H9 (cell line): Measurements from ENCODE around the gene STN1. TPM values are rescaled to one million over a fixed set of nuclear protein-coding genes. Genes with fewer than 3 reads are reported as not detected.

Experiments
- DNase-seq: peaks from one replicate; pipeline ENCODE4 v3.0.0-alpha.2; 2017
- H2AFZ ChIP-seq: one replicate; pipeline ENCODE4 v1.6.1; 2013; ENCODE audit warnings: mild to moderate bottlenecking, low read length, control low read depth, moderate library complexity
- H2AK5ac ChIP-seq: 2 replicates; pipeline ENCODE4 v1.6.1; 2013; ENCODE audit warnings: low read length, control low read depth, mixed read lengths; ENCODE audit not compliant: insufficient read length
- H2BK120ac ChIP-seq: one replicate; pipeline ENCODE4 v1.6.1; 2013; ENCODE audit warnings: low read depth, mild to moderate bottlenecking, low read length, control low read depth, inconsistent platforms; ENCODE audit not compliant: poor library complexity, severe bottlenecking
- H2BK12ac ChIP-seq: 2 replicates; pipeline ENCODE4 v1.6.1; 2013; ENCODE audit warnings: low read length, control low read depth, mixed read lengths, low read depth; ENCODE audit not compliant: insufficient read length
- H2BK15ac ChIP-seq: 2 replicates; pipeline ENCODE4 v1.6.1; 2013; ENCODE audit warnings: low read depth, low read length, control low read depth
- H2BK20ac ChIP-seq: one replicate; pipeline ENCODE4 v1.6.1; 2013; ENCODE audit warnings: low read depth, mild to moderate bottlenecking, low read length, control low read depth, inconsistent platforms; ENCODE audit not compliant: poor library complexity, severe bottlenecking
- H2BK5ac ChIP-seq: 2 replicates; pipeline ENCODE4 v1.6.1; 2013; ENCODE audit warnings: low read length, control low read depth, mixed read lengths; ENCODE audit not compliant: insufficient read length
- H3K14ac ChIP-seq: 2 replicates; pipeline ENCODE4 v1.6.1; 2013; ENCODE audit warnings: low read length, control low read depth; ENCODE audit not compliant: insufficient read depth
- H3K18ac ChIP-seq: 2 replicates; pipeline ENCODE4 v1.6.1; 2013; ENCODE audit warnings: low read depth, mild to moderate bottlenecking, mixed read lengths, low read length, control low read depth; ENCODE audit not compliant: insufficient read length
- H3K23ac ChIP-seq: 2 replicates; pipeline ENCODE4 v1.6.1; 2013; ENCODE audit warnings: low read length, control low read depth, mixed read lengths, low read depth; ENCODE audit not compliant: insufficient read length
- H3K23me2 ChIP-seq: 2 replicates; pipeline ENCODE4 v1.6.1; 2013; ENCODE audit warnings: low read depth, mild to moderate bottlenecking, mixed read lengths, low read length, control low read depth; ENCODE audit not compliant: insufficient read length, poor library complexity, severe bottlenecking
- H3K27ac ChIP-seq: 2 replicates; pipeline ENCODE4 v1.5.1; 2013; ENCODE audit warnings: low read length, control low read depth, mixed read lengths, low read depth; ENCODE audit not compliant: insufficient read length
- H3K27me3 ChIP-seq: 2 replicates; pipeline ENCODE4 v1.6.1; 2013; ENCODE audit warnings: low read length, control low read depth, inconsistent platforms; ENCODE audit not compliant: insufficient read depth
- H3K4ac ChIP-seq: 2 replicates; pipeline ENCODE4 v1.6.1; 2013; ENCODE audit warnings: low read depth, mild to moderate bottlenecking, control low read depth, inconsistent platforms, low read length, moderate library complexity
- H3K4me1 ChIP-seq: 2 replicates; pipeline ENCODE4 v1.6.1; 2013; ENCODE audit warnings: low read length, control low read depth, inconsistent platforms; ENCODE audit not compliant: insufficient read depth
- H3K4me2 ChIP-seq: 2 replicates; pipeline ENCODE4 v1.6.1; 2013; ENCODE audit warnings: low read length, control low read depth, mixed read lengths; ENCODE audit not compliant: insufficient read length, insufficient read depth
- H3K56ac ChIP-seq: 2 replicates; pipeline ENCODE4 v1.6.1; 2013; ENCODE audit warnings: low read depth, mild to moderate bottlenecking, mixed read lengths, low read length, control low read depth; ENCODE audit not compliant: insufficient read length
- H3K79me1 ChIP-seq: 2 replicates; pipeline ENCODE4 v1.6.1; 2013; ENCODE audit warnings: low read depth, mild to moderate bottlenecking, moderate library complexity, low read length, control low read depth, inconsistent platforms; ENCODE audit not compliant: insufficient read depth, poor library complexity, severe bottlenecking
- H3K79me2 ChIP-seq: 2 replicates; pipeline ENCODE4 v1.6.1; 2013; ENCODE audit warnings: low read length, control low read depth, inconsistent platforms; ENCODE audit not compliant: insufficient read depth
- H3K9ac ChIP-seq: 2 replicates; pipeline ENCODE4 v1.6.1; 2013; ENCODE audit warnings: low read length, control low read depth, mixed read lengths; ENCODE audit not compliant: insufficient read length; ENCODE audit errors: extremely low read depth
- H3K9me3 ChIP-seq: one replicate; pipeline ENCODE4 v1.6.1; 2013; ENCODE audit warnings: low read depth, low read length, inconsistent platforms; ENCODE audit not compliant: control insufficient read depth
- H3T11ph ChIP-seq: one replicate; pipeline ENCODE4 v1.6.1; 2013; ENCODE audit warnings: mild to moderate bottlenecking, low read length, control low read depth, inconsistent platforms
- H4K20me1 ChIP-seq: one replicate; pipeline ENCODE4 v1.6.1; 2013; ENCODE audit not compliant: control insufficient read depth, insufficient read length, insufficient read depth
- H4K5ac ChIP-seq: 2 replicates; pipeline ENCODE4 v1.6.1; 2013; ENCODE audit warnings: low read depth, mild to moderate bottlenecking, mixed read lengths, low read length, control low read depth; ENCODE audit not compliant: insufficient read length
- H4K8ac ChIP-seq: replicated peaks from 2 replicates; pipeline ENCODE4 v1.6.1; 2013; ENCODE audit warnings: low read length, control low read depth, mixed read lengths, low read depth; ENCODE audit not compliant: insufficient read length
- H4K91ac ChIP-seq: 2 replicates; pipeline ENCODE4 v1.6.1; 2013; ENCODE audit warnings: low read depth, mild to moderate bottlenecking, moderate library complexity, mixed read lengths, low read length, control low read depth; ENCODE audit not compliant: insufficient read length
- H3K27ac Mint-ChIP-seq, 3 experiments: 2 replicates in 2 of 3; 3 replicates in 1 of 3; pipeline ENCODE4 v1.8.0; 2020 to 2021; ENCODE audit warnings: mixed read lengths in 3 of 3, mild to moderate bottlenecking in 1 of 3, moderate library complexity in 1 of 3
- H3K27me3 Mint-ChIP-seq: 2 replicates; pipeline ENCODE4 v1.8.0; 2021; ENCODE audit warnings: low read depth, mild to moderate bottlenecking, moderate library complexity, mixed read lengths
- H3K36me3 Mint-ChIP-seq, 3 experiments: 2 replicates in 2 of 3; 3 replicates in 1 of 3; pipeline ENCODE4 v1.8.0; 2020 to 2021; ENCODE audit warnings: low read depth in 3 of 3, mixed read lengths in 3 of 3; ENCODE audit not compliant: insufficient read depth in 1 of 3
- H3K4me1 Mint-ChIP-seq, 2 experiments: 2 replicates each; pipeline ENCODE4 v1.8.0; 2020; ENCODE audit warnings: mixed read lengths in 2 of 2
- H3K4me3 Mint-ChIP-seq, 2 experiments: 2 replicates in 1 of 2; 3 replicates in 1 of 2; pipeline ENCODE4 v1.8.0; 2020 to 2021; ENCODE audit warnings: mild to moderate bottlenecking in 2 of 2, mixed read lengths in 2 of 2, moderate library complexity in 1 of 2
- H3K9me3 Mint-ChIP-seq, 2 experiments: 2 replicates in 1 of 2; 3 replicates in 1 of 2; pipeline ENCODE4 v1.8.0; 2020; ENCODE audit warnings: mild to moderate bottlenecking in 2 of 2, mixed read lengths in 2 of 2, moderate library complexity in 1 of 2
- WGBS: extraction: QIAGEN DNeasy Blood & Tissue Kit; methylation state at CpG from one replicate; pipeline ENCODE4 v1.1.7; 2013; ENCODE audit warnings: missing lambda C conversion rate, low lambda C conversion rate, mixed read lengths; ENCODE audit not compliant: insufficient read length; ENCODE audit errors: extremely low coverage; 5-methylcytosine and 5-hydroxymethylcytosine counted together
- total RNA-seq: library from RNA; stranded (reverse); gene quantifications from 2 replicates; pipeline ENCODE4 v1.2.1, GENCODE V29; 2021
- TF ChIP-seq, protein P1 (sequence below): fragments of 200-600 bp; sonication (generic); conservative IDR thresholded peaks from 3 replicates; pipeline ENCODE4 v1.8.0; 2021; ENCODE audit warnings: antibody characterized with exemption, mild to moderate bottlenecking

STN1 gene
- total RNA-seq, 1 experiment from 2014 or later: 11.3 TPM

DNA sequence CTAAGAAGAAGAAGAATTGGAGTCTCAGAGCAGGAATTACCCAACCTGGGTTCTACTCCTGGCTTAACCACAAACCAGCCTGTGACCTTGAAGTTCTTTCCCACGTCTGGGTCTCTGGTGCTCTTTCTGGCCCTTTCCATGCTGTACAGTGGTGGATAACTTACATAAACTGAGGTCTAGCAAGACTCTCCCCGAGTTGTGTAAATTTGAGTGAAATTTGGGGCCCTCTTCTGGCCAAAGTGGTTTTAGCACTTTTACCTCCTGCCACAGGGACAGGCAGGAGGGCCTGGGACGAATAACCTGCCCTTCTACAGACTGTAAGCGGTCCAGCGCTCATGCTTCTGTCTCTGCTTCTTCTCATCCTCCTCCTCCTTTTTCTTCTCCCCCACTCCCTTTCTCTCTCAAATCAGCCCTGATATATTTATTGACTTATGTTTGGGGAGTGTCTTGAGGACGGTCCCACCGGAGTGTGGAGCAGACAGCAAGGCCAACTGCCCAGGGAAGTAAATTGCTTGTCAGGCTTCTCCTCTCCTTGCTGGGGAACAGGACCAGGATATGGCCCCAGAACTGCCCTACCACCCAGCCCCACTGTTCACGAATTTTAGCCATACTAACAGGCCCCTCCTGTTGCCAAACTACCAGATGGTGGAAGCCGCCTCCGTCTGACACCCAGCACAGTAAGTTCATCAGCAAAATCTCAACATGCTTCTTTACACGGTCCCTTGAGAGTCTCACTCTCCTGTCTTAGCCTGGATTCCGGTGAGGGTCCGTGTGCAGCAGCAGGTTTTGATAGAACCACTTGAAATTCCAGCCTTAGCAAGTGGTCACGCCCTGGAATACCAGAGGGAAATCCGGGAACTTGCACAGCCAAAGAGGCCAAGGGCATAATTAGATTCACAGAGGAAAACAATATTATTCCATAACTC lies 58.6 kb downstream of the STN1 start:
- H2AK5ac ChIP-seq: no peak overlapping the region
- no peak overlapping the region for H3K56ac ChIP-seq
- no peak overlapping the region for H4K8ac ChIP-seq
- H3K9ac ChIP-seq: no peak overlapping the region
- no peak overlapping the region for H3K4ac ChIP-seq
- H3K4me1 Mint-ChIP-seq: peaks cover 12 to 18% of the 10 kb centered on the region in 2 experiments
- no peak overlapping the region for H3K18ac ChIP-seq
- no peak overlapping the region for H3T11ph ChIP-seq
- H3K4me1 ChIP-seq: no peaks in the 10 kb centered on the region
- peaks cover 30% of the 10 kb centered on the region for H3K27me3 Mint-ChIP-seq
- peaks cover 2% of the 10 kb centered on the region; the same call in 1 of the 2 replicates for H3K27me3 ChIP-seq
- no peaks in the 10 kb centered on the region; a peak in 1 of 7 replicates for H3K36me3 Mint-ChIP-seq
- H3K4me3 Mint-ChIP-seq: no peak overlapping the region
- no peak overlapping the region for H4K91ac ChIP-seq
- no peak overlapping the region for H2BK12ac ChIP-seq
- H3K23me2 ChIP-seq: peaks cover 13% of the 10 kb centered on the region
- DNase-seq: peak; percentile 72
- peaks cover 4 to 5% of the 10 kb centered on the region in 2 experiments for H3K9me3 Mint-ChIP-seq
- no peak overlapping the region for H2BK20ac ChIP-seq
- H2BK120ac ChIP-seq: no peak overlapping the region
- H3K79me1 ChIP-seq: no peaks in the 10 kb centered on the region
- peak overlapping the region in 1 of 3 experiments; percentile 25; a peak in 2 of 7 replicates for H3K27ac Mint-ChIP-seq
- H3K79me2 ChIP-seq: no peaks in the 10 kb centered on the region
- no peak overlapping the region for H2BK5ac ChIP-seq
- no peak overlapping the region for H2AFZ ChIP-seq
- TF ChIP-seq, protein P1, sequence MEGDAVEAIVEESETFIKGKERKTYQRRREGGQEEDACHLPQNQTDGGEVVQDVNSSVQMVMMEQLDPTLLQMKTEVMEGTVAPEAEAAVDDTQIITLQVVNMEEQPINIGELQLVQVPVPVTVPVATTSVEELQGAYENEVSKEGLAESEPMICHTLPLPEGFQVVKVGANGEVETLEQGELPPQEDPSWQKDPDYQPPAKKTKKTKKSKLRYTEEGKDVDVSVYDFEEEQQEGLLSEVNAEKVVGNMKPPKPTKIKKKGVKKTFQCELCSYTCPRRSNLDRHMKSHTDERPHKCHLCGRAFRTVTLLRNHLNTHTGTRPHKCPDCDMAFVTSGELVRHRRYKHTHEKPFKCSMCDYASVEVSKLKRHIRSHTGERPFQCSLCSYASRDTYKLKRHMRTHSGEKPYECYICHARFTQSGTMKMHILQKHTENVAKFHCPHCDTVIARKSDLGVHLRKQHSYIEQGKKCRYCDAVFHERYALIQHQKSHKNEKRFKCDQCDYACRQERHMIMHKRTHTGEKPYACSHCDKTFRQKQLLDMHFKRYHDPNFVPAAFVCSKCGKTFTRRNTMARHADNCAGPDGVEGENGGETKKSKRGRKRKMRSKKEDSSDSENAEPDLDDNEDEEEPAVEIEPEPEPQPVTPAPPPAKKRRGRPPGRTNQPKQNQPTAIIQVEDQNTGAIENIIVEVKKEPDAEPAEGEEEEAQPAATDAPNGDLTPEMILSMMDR: peak; percentile 82
- WGBS: no CpG with 5 or more reads among the region's 15 CpGs
- H3K9me3 ChIP-seq: no peaks in the 10 kb centered on the region
- H4K5ac ChIP-seq: no peak overlapping the region
- no peak overlapping the region for H3K23ac ChIP-seq
- no peak overlapping the region for H2BK15ac ChIP-seq
- H3K4me2 ChIP-seq: no peak overlapping the region
- no peak overlapping the region for H3K14ac ChIP-seq
- no peak overlapping the region for H3K27ac ChIP-seq
- H4K20me1 ChIP-seq: no peaks in the 10 kb centered on the region
